NCI-H748 treated with DMSO at 0.1 percent for 48 hours (cell line): Measurements from ENCODE around the gene TSPAN3.

ENCODE experiments used
- DNase-seq: peaks from one replicate; lab custom pipeline; 2025; lab: John Stamatoyannopoulos, UW

The TSPAN3 gene

GRCh38 chr15:77053709-77054108, 17.2 kb downstream of the TSPAN3 start:
- no peak for DNase-seq

GRCh38 chr15:77052556-77052955, 18.4 kb downstream of the TSPAN3 start:
- no peak for DNase-seq

GRCh38 chr15:77048135-77048876, 22.6 kb downstream of the TSPAN3 start:
- no peak for DNase-seq

- no peak for DNase-seq
Observed at GRCh38 chr15:77046704-77047412, 24.1 kb downstream of the TSPAN3 start.

- no peak for DNase-seq
Observed at GRCh38 chr15:77045985-77046384, 24.9 kb downstream of the TSPAN3 start.

- DNase-seq = no peak
Observed at GRCh38 chr15:77044228-77045042, 26.5 kb downstream of the TSPAN3 start.

- DNase-seq = no peak
Observed at GRCh38 chr15:77042955-77043920, 27.7 kb downstream of the TSPAN3 start.

- DNase-seq = no peak
Observed at GRCh38 chr15:77042245-77042919, 28.5 kb downstream of the TSPAN3 start.

- no peak for DNase-seq
Observed at GRCh38 chr15:77040673-77041072, 30.2 kb downstream of the TSPAN3 start.

- no peak for DNase-seq
Observed at GRCh38 chr15:77039848-77040247, 31.1 kb downstream of the TSPAN3 start.

- no peak for DNase-seq
Observed at GRCh38 chr15:77039217-77039533, 31.7 kb downstream of the TSPAN3 start.

GRCh38 chr15:77038312-77039216, 32.3 kb downstream of the TSPAN3 start:
- no peak for DNase-seq

GRCh38 chr15:77037388-77038209, 33.3 kb downstream of the TSPAN3 start:
- DNase-seq = no peak

GRCh38 chr15:77036537-77037387, 34.1 kb downstream of the TSPAN3 start:
- DNase-seq = no peak

- DNase-seq = no peak
Observed at GRCh38 chr15:77035999-77036471, 34.9 kb downstream of the TSPAN3 start.

GRCh38 chr15:77035584-77035983, 35.3 kb downstream of the TSPAN3 start:
- no peak for DNase-seq

- no peak for DNase-seq
Observed at GRCh38 chr15:77034695-77035489, 36.0 kb downstream of the TSPAN3 start.
